HG03442 (cell line): ENCODE results near the gene KIF1A.
"Not testable (repeated sequence)": the region's sequence is repeated elsewhere in the genome, so short reads cannot be mapped to it uniquely, and the experiment has no call there.

Experiments
- ATAC-seq: cut with Tn5 transposase; IDR thresholded peaks from one replicate; pipeline ENCODE4 v1.9.1; 2021; ENCODE audit warnings: mild to moderate bottlenecking, moderate library complexity; ENCODE audit not compliant: unreplicated experiment

The KIF1A gene

DNA sequence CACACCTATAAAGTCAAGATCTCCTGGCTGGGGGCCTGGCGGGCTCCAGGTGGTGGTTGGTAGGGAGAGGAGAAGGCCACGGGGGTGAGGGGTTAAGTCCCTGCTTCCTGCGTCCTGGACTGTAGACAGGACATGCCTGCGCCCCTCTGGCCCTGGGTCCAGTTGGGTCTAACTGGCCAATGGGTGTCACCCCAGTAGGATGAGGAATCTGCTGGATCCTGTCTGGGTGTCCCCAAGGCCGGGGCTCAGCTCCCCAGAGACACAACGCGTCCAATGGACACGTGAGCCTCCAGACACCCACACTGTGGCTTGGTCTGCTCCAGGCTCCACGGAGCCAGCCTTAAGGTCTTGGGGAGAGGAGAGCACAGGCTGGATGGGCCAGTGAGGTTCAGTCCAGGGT, 108.7 kb downstream of the KIF1A start:
- ATAC-seq, result no peak

DNA sequence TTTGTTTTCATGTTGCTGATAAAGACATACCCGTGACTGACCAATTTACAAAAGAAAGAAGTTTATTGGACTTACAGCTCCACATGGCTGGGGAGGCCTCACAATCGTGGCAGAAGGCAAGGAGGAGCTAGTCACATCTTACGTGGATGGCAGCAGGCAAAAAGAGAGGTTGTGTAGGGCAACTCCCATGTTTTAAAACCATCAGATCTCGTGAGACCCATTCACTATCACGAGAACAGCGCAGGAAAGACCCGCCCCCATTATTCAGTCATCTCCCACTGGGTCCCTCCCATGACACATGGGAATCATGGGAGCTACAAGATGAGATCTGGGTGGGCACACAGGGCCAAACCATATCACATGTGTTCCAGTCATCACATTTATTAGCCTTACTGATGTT, 111.6 kb downstream of the KIF1A start:
- ATAC-seq, result no peak

DNA sequence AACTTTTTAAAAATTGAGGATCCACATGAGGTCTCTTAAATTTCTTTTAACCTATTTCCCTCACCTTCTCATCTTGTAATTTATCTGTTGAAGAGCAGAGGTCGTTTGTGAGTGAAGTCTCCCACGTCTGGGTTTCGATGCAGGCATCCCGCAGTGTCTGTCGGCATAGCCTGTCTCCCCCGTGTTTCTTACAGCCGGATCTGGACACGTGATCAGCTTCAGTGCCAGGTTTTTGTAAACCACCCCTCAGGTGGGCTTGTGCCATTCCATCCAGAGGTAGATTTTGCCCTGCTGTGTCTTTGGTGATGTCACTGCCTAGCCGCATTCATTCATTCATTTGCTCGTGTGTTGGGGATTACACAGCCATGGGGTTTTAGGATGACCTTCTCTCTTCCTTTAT, 112.2 kb downstream of the KIF1A start:
- ATAC-seq, result no peak

DNA sequence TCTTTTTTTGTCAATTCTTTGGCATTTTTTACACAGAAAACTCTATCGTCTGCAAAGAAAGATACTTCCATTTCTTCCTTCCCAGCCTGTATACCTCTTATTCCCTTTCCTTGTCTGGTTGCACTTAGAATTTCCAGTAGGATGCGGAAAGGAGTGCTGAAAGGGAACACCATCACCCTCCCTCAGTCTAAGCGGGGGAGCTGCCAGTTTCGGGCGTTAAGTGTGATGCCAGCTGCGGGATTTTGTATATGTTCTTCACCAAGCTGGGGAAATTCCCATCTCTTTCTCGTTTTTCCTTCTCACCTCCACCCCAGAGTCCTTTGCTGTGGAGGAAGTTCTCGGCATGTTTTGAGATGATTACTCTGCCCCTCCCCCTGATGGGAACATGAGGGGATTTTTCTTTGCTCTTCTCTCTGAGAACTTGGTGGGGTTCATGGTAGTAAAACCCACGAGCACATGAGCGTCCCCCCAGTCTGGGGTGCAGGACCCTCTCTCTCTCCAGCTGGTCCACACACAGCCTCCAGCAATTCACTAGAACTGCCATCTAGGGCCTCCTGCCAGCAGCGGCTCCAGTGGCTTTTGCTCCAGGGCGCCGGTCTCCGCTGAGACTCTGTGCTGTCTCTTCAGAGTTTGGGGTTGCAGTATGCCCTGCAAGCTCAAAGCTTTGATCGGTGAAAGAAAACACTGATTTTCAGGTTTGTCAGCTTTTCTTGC, 112.8 kb downstream of the KIF1A start:
- ATAC-seq, result no peak

DNA sequence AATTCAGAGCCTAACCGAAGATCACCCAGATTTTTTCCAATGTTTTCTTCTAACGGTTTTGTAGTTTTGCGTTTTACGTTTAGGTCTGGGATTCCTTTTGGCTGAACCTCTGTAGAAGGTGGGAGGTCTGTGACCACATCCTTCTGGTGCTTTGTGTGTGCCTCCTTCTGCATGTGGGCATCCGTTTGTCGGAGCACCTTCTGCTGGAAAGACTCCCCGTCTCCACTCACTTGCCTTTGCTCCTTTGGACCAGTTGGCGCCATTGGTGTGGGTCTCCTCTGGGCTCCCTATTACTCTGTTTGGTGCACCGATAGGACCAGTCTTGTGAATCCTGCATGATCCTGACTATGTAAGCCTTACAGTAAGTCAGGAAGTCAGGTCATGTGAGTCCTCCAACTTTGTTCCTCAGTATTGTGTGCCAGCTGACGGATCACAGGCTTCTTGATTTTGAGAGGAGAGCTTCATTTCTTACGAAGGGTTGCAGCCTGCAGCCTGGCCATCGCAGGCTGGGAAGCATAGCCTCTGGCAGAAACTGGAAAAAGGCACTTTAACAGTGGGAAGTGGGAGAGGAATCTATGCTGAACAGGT, 114.7 kb downstream of the KIF1A start:
- no peak for ATAC-seq

DNA sequence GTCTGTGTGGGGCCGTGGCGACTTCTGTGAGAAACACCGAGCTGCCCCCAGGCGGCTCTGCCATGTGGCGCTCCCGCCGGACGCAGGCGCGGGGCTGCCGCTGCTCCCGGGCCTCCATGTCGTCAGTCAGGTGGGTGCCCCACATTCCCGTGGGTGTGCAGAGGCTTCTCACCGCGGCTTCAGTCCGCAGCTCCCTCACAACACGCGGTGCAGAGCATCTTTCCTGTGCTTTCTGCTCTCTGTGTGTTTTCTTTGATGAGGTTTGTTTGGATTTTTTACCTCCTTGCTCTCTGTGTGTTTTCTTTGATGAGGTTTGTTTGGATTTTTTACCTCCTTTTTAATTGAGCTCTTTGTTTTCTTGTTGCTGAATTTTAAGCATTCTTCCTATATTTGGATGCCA, 115.4 kb downstream of the KIF1A start:
- ATAC-seq, result no peak

DNA sequence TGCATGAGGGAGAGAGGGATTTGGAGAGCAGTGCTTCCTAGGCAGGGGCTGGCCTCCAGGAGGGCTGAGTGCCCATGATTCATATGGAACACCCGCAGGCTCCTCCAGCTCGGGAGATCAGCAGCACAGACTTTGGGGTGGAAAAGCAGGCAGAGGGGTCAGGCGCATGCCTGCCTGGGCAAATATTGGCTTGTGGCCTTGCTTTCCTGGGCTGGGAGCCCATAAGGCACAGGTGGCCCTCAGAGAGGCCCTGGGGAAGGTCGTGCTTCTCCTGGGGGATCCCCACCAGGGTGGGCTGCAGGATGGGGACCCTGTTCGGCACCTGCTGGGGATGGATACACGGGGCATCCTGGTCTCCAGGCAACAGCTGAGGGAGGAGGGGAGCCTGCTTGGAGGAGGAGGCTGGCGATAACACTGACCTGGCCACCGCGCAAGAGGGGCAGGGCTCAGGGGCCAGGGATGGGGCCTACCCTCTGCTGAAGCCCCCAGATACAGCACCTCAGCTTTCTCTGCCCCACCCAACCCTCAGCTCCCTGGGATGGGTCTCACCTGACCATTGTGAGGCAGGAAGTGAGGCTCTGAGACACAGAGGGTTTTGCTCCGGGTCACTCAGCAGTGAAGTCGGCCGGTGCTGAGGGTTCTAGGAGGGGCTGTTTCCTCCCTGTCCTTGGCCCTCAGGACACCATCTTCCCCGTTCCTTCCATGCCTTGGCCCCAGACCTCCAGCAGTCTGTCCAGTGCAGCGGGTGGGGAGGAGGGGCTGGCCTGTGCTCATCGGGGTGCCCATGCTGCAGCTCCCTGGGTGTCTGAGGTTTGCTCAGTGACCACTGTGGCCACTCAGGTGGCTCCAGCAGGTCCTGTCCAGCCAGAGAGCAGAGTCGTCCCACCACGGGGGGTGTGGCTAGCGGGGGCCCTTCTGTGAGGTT, 116.3 kb downstream of the KIF1A start:
- no peak for ATAC-seq

DNA sequence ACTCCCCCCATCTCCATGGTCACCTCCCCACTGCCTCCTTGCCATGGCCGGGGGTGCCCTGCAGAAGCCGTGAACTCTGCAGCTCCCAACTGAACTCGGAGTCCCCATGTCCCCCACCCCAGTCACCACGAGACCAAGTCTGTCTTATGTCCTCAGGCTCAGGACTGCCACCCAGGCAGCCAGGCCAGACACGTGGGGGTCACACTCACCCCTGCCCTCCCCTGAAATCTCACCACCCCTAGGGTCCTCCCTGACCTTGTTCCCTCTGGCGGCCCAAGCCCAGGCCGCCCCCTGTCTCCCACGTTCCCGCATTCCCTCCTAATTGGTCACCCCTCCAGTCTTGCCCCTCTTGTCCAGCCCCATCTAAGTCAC, 117.4 kb downstream of the KIF1A start:
- no peak for ATAC-seq

DNA sequence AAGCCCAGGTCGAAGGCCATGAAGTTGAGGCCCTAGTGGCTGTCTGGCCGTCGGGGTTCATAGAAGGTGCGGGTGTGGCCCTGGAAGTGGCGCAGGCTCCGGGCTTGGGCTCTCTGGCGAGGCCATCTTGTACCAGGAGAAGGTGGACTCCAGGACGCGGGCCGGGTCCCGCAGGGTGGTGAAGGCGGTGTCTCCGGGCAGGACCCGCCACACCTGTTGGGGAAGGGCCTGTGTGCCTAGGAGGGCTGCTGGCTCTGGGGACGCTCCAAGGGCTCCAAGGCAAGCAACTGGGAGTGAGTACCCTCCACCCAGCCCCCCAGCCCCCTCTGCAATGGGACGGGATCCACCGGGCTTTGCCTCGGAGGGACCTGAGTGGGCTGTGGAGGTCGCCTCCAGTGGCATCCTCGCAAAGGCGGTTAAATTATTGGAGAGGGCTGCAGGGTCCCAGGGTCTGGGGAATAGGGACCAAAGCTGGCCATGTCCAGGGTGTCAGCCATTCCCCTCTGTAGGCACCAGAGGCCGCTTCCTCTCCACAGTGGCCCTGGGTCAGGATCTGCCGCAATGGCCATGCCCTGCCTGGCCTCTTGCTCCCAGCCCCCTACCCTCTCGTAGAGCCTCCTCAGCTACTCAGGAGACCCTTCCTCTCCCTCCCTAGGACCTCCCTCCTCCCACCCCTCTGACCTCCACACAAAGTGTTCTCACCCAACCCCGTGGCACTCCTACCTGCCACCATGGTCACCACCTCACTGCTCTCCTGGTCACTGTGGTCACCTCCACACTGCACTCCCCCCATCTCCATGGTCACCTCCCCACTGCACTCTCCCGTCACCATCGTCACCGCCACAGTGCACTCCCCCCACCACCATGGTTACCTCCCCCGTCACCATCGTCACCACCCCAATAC, 118.0 kb downstream of the KIF1A start:
- ATAC-seq, result no peak

DNA sequence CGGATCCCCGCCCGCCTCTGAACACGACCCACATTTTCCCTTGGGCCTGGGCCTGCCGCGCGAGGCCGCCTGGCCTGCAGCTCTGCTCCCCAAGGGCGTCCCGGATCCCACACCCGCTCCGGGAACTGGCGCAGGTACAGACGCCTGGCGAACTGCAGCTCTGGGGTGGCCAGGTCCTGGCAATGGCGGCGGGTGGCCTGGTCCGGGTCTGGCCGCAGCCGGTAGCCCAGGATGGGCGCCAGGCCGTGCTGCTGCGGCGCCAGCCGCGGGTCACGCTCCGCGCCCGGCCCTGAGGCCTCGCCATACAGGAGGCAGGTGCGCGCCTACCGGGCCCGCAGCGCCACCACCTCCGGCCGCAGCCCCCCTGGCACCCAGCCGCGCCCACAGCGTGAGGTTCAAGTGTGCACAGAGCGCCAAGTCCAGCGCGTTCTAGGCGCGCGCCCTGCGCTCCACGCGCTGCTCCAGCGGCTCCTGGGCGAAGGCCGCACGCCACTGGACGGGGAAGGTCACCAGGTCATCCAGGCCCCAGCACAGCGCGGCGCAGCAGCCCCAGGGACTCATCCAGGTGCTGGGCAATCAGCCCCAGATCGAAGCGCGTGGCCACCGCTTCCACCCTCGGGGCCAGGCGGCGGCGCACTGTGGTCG, 118.8 kb downstream of the KIF1A start:
- ATAC-seq, result no peak

DNA sequence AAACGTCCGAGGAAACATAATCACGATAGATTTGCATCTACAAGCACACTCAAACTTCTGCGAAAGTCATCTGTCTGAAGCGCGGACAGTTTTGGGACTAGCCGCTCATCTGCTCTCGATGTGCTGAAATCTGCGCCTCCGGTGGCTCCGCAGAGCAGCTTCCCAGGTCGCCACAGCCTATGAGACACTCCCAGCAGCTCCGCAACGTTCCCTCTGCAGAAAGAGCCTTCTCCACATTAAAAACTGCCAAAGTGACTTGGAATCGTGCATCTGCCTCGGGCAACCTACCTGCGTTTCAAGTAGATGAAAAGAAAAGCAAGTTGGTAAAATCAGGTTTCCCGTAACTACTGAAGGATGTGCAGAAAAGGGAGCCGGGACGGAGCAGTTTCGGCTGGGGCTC, 119.4 kb downstream of the KIF1A start:
- not testable (repeated sequence) for ATAC-seq

DNA sequence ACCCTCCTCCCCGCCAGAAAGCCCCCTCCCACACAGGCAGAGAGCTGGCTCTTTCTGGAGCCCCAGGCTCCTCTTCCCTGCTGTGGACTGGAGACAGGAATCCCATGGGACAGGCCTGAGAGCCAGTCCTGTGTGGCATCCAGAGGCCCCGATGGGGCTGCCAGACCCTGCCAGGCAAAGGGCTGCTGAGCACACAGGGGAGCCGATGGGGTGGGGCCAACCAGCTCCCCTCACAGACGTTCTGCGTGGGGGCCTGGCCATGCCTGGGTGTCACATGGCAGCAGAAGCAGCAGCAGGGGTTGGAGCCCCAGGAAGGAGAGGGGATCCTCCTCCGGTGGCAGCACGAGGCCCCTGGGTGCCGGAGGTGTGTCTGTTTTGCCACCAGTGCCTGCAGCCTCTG, 120.2 kb downstream of the KIF1A start:
- ATAC-seq, result not testable (repeated sequence)

DNA sequence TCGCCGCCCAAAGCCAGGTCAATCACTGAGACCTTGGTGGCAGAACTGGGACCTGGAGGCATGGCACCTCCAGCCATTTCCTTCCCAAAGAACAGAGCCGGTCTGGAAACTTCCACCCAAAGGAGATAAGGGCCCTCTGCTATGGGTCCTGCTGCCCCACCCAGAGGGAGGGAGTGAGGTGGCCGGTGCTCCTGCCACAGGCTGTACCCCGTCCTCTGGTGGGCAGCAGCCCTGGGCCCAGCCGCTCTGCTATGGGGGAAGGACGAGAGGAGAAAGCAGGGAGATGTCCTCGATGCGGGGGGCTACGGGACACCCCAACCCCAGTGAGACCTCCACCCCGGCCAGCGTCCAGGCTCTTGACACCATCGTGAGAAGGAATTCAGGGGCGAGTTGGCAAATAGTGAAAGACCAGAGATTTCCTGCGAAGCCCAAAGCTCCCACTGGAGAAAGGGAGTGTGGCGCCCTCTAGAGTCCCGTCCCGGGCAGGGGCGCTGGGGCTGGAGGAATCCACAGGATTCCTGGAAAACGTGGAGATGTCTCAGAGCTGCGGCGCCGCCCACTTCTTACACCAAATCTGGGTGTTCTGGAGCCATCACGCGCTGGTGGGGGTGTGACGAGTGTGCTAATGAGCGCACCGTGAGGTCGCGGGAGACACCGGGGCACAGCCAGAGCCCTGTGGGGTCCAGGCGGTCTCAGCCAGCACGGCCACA, 121.0 kb downstream of the KIF1A start:
- not testable (repeated sequence) for ATAC-seq

DNA sequence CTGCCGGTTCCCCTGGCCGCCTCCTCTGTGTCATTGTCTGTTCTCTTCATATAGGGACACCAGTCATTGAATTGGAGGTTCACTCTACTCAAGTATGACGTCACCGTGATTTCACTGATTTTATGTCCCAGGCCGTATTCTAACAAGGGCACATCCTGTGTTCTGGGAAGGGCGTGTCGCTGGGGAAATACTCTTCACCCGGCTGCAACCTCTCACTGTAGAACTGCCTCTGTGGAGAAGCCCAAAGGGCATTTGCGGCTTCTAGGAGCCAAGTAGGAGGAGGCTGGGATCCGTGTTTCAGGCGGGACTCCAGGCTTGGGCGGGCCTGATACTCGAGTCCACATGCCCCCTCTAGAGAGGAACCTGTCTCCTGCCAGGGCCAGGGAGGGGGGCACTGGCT, 123.5 kb downstream of the KIF1A start:
- not testable (repeated sequence) for ATAC-seq

DNA sequence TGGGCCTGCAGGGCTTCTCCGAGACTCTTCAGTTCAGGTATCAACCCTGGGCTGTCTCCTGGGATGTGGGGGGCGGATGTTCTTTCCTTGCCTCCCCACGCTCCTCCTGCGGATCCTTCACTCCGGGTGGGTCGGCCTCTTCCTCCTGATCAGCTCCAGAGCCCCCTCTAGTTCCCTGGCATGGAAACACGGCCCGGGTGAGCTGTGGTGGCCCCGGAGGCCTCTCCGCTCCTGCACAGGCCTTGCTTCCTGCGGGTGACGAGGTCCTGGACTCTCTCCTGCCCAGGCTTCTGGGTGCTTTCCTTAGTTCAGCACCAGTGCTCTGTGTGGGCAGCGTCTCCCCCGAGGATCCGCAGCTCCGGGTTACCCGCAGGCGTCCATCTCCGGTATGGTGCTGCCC, 124.4 kb downstream of the KIF1A start:
- ATAC-seq, result not testable (repeated sequence)

DNA sequence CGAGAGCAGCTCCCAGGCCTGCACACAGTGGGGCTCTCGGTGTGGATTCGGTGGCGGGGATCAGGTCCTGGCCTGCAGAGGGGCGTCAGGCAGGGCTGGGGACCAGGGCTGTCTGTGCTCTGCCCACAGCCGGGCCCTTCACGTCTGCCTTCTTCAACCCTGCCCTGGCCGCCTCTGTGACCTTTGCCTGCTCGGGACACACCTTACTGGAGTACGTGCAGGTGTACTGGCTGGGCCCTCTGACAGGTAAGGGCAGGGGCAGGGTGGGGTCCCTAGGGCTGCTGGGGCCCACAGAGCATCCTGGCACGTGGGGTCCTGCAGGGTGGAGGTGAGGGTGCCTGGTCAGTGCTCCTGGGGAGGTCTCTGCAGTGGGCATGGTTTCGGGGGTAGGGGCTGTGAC, 125.7 kb downstream of the KIF1A start:
- ATAC-seq, result not testable (repeated sequence)

DNA sequence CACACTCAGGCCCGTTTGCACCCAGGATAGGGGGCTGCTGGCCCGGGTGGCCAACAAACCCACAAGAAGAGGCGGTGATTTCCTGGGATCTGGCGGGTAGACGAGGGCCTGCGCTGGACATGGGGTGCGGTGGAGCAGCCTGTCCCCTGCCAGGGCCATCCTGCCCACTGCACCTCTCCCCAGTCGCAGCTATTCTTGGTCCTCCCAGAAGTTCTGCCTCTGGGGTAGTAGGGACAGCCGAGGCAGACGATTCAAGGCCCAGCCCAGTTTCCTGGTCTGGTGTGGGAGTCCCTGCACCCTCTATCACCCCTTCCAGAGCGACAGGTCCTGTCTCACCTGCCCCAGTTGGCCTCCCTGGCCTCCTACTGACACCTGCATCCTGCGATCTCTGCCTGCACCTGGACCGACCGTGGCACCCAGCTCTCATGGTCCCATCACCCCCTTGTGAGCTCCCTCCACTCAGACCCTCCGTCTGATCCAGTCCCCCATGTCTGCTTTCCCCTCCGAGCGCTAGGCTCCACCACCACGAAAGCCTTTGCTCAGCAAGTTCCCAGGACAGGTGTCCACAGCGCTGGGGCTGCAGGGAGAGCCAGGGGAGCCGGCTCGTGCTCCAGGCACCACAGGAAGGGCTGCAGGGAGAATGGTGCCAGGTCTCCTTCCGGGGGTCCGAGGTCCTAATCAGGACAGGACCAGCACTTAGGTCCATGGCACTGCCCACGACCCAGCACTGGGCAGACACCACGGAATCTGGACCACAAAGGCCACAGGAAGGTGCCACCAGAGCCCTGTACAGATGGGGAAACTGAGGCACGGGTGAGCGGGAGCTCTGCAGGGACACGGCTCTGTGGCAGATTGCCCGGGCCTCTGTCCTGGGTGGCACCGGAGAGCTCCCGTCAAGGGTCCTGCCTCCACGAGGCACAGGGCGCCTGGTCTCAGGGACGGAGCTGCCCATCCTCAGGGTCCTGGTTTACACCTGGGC, 127.1 kb downstream of the KIF1A start:
- ATAC-seq, result not testable (repeated sequence)

DNA sequence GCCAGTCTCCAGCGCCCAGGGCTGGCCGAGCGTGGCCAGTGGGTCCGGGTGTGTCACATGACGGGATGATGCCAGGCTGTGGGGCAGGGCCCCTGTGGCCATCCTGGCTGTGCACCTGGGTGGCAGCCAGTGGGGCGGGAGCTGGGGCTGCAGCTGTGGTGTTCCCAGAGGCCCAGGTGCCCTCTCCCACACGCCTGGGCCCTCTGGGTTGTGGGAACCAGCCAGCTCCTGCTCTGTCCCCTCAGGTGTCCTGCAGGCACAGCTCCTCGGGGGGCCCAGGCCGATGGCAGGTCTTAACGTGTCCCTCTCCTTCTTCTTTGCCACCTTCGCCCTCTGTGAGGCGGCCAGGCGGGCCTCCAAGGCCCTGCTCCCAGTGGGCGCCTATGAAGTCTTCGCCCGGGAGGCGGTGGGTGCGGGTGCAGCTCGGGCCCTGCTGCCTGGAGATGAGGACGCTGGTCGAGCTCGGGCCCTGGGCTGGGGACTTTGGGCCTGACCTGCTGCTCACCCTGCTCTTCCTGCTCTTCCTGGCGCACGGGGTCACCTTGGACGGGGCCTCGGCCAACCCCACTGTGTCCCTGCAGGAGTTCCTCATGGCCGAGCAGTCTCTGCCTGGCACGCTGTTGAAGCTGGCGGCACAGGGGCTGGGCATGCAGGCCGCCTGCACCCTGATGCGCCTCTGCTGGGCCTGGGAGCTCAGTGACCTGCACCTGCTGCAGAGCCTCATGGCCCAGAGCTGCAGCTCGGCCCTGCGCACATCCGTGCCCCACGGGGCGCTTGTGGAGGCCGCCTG, 128.2 kb downstream of the KIF1A start, which contains the start of gene AQP12A:
AQP12A (plus strand) TSS at position 236 of the 790 bp plus-strand sequence; CDS start at position 284, 48 bp downstream.
- ATAC-seq, result not testable (repeated sequence)
